ENCODE results near the gene KCNA3.

GRCh38 chr1:110645211-110645610, 29.5 kb downstream of the KCNA3 start:
- TF ChIP-seq CTCF (IDR thresholded peaks at IDR 0.05) (no peak), ZFX (IDR thresholded peaks at IDR 0.05; ENCODE audit: borderline replicate concordance) (no peak)

All from 22Rv1 (cell line).